ENCODE measurements around the gene ICA1.
"Not testable (repeated sequence)": the region's sequence is repeated elsewhere in the genome, so short reads cannot be mapped to it uniquely, and the experiment has no call there.

DNA sequence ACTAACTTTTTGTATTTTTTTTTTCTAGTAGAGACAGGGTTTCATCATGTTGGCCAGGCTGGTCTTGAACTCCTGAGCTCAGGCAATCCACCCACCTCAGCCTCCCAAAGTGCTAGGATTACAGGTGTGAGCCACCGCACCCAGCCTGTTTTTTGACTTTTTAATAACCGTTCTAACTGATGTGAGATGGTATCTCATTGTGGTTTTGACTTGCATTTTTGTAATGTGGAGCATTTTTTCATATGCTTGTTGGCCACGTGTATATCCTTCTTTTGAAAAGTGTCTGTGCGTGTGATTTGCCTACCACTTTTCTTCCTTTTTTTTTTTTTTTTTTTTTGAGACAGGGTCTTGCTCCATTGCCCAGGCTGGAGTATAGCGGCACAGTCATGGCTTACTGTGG lies 198.7 kb downstream of the ICA1 start:
- not testable (repeated sequence) for TF ChIP-seq CTCF (conservative IDR thresholded peaks at IDR 0.05; ENCODE audit: low read depth in 2 of 2); CREB1 (CRISPR knock-in tag; IDR thresholded peaks at IDR 0.05; ENCODE audit: low read depth); EZH2phosphoT487 (IDR thresholded peaks at IDR 0.05; ENCODE audit: unreplicated experiment); REST (IDR thresholded peaks at IDR 0.05; ENCODE audit: unreplicated experiment); EZH2 (IDR thresholded peaks at IDR 0.05; ENCODE audit: low read depth, unreplicated experiment); POLR2AphosphoS5 (IDR thresholded peaks at IDR 0.05; ENCODE audit: low read depth); ETS1 (IDR thresholded peaks at IDR 0.05); JUNB (IDR thresholded peaks at IDR 0.05; ENCODE audit: unreplicated experiment); STAT1 (IDR thresholded peaks at IDR 0.05; ENCODE audit: unreplicated experiment); ZNF114 (CRISPR knock-in tag; IDR thresholded peaks at IDR 0.05); NANOG (IDR thresholded peaks at IDR 0.05; ENCODE audit: borderline replicate concordance); ZNF331 (CRISPR knock-in tag; IDR thresholded peaks at IDR 0.05; ENCODE audit: low read depth)
- TF ChIP-seq, protein P1, sequence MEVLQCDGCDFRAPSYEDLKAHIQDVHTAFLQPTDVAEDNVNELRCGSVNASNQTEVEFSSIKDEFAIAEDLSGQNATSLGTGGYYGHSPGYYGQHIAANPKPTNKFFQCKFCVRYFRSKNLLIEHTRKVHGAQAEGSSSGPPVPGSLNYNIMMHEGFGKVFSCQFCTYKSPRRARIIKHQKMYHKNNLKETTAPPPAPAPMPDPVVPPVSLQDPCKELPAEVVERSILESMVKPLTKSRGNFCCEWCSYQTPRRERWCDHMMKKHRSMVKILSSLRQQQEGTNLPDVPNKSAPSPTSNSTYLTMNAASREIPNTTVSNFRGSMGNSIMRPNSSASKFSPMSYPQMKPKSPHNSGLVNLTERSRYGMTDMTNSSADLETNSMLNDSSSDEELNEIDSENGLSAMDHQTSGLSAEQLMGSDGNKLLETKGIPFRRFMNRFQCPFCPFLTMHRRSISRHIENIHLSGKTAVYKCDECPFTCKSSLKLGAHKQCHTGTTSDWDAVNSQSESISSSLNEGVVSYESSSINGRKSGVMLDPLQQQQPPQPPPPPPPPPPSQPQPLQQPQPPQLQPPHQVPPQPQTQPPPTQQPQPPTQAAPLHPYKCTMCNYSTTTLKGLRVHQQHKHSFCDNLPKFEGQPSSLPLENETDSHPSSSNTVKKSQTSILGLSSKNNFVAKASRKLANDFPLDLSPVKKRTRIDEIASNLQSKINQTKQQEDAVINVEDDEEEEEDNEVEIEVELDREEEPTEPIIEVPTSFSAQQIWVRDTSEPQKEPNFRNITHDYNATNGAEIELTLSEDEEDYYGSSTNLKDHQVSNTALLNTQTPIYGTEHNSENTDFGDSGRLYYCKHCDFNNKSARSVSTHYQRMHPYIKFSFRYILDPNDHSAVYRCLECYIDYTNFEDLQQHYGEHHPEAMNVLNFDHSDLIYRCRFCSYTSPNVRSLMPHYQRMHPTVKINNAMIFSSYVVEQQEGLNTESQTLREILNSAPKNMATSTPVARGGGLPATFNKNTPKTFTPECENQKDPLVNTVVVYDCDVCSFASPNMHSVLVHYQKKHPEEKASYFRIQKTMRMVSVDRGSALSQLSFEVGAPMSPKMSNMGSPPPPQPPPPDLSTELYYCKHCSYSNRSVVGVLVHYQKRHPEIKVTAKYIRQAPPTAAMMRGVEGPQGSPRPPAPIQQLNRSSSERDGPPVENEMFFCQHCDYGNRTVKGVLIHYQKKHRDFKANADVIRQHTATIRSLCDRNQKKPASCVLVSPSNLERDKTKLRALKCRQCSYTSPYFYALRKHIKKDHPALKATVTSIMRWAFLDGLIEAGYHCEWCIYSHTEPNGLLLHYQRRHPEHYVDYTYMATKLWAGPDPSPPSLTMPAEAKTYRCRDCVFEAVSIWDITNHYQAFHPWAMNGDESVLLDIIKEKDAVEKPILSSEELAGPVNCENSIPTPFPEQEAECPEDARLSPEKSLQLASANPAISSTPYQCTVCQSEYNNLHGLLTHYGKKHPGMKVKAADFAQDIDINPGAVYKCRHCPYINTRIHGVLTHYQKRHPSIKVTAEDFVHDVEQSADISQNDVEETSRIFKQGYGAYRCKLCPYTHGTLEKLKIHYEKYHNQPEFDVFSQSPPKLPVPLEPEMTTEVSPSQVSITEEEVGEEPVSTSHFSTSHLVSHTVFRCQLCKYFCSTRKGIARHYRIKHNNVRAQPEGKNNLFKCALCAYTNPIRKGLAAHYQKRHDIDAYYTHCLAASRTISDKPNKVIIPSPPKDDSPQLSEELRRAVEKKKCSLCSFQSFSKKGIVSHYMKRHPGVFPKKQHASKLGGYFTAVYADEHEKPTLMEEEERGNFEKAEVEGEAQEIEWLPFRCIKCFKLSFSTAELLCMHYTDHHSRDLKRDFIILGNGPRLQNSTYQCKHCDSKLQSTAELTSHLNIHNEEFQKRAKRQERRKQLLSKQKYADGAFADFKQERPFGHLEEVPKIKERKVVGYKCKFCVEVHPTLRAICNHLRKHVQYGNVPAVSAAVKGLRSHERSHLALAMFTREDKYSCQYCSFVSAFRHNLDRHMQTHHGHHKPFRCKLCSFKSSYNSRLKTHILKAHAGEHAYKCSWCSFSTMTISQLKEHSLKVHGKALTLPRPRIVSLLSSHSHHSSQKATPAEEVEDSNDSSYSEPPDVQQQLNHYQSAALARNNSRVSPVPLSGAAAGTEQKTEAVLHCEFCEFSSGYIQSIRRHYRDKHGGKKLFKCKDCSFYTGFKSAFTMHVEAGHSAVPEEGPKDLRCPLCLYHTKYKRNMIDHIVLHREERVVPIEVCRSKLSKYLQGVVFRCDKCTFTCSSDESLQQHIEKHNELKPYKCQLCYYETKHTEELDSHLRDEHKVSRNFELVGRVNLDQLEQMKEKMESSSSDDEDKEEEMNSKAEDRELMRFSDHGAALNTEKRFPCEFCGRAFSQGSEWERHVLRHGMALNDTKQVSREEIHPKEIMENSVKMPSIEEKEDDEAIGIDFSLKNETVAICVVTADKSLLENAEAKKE (CRISPR knock-in tag; IDR thresholded peaks at IDR 0.05): not testable (repeated sequence)
